Measurements from ENCODE around the gene EXOC3L1.

The EXOC3L1 gene

GRCh38 chr16:67213197-67214019, 23.5 kb upstream of the EXOC3L1 start:
- DNase-seq: no peak

DNA sequence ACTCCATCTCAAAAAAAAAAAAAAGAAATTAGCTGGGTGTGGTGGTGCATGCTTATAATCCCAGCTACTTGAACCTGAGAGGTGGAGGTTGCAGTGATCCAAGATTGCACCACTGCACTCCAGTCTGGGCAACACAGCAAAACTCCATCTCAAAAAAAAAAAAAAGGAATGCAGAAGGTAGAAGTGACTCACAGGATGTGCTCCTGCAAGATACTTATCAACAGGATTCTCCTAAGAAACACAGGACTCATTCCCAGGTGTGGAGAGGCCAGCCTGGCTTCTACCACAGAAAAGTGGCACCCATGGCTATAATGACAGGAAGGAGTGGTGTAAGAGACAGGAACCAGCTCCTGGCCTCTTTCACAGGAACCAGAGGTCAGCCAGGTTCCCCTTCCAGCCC, 22.8 kb upstream of the EXOC3L1 start:
- no peak for DNase-seq

- no peak for DNase-seq
Observed at GRCh38 chr16:67211674-67212073, 21.7 kb upstream of the EXOC3L1 start.

- no peak for DNase-seq
Observed at GRCh38 chr16:67210069-67210937, 20.4 kb upstream of the EXOC3L1 start.

DNA sequence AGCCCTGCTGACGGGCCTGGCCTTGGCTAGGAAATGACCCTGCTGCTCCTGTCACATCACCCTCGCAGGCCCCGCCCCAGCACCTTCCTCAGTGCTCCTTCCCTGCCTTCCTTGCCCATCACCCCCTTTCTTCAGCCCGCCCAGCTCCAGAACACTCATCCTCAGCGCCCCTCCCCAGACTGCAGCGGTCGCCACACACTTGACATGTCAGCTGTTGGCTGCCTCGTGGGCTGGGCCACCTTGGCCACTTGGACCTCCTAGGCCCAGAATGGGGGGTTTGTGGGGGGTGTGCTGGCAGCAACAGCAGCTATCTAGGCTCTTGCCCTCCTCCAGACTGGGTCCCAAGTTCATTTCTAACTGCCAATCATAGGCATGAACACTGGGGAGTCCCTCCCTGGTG, 19.6 kb upstream of the EXOC3L1 start:
- no peak for DNase-seq

- DNase-seq: no peak
Observed at GRCh38 chr16:67208154-67208896, 18.4 kb upstream of the EXOC3L1 start.

- DNase-seq: no peak
Observed at GRCh38 chr16:67207249-67208091, 17.5 kb upstream of the EXOC3L1 start.

GRCh38 chr16:67206838-67207248, 16.9 kb upstream of the EXOC3L1 start:
- no peak for DNase-seq

- no peak for DNase-seq
Observed at GRCh38 chr16:67206129-67206837, 16.3 kb upstream of the EXOC3L1 start.

DNA sequence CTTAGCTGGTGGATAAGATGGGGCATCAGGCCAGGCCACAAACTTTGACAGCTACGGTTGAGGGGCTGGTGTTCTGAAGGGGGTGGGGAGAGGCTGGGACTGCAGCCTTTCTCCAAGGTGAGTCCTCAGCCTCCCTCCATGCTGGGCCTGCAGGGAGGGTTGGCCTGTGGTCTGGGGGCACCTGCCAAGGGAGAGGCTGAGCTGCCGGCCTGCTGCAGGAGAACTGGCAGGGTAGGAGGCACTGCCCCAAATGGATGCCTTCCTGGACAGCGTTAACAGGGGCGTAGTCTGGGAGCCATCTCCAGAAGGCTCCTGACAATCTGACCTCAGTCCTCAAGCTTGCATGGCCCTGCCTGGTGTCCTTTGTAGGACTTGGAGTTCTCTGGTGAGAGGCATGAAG, 14.1 kb upstream of the EXOC3L1 start:
- DNase-seq: no peak

DNA sequence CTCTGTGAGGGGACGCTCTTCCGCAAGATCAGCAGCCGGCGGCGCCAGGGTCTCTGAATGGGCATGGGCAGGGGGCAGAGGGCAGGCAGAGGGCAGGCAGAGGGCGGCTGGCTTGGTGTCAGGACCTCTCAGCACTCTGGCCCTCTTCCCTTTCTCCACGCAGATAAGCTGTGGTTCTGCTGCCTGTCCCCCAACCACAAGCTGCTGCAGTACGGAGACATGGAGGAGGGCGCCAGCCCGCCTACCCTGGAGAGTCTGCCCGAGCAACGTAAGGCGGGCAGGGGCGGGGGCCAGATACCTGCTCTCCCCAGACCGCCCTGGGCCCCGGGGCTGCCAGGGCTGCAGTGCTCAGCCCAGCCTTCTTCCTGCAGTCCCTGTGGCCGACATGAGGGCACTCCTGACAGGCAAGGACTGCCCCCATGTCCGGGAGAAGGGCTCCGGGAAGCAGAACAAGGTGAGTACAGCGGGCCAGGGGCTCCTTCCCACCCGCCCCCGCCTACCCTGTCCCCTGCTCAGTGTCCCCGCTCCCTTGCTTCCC, 13.1 kb upstream of the EXOC3L1 start:
- no peak for DNase-seq

GRCh38 chr16:67202426-67202825, 12.5 kb upstream of the EXOC3L1 start:
- DNase-seq: no peak

- no peak for DNase-seq
Observed at GRCh38 chr16:67201411-67202345, 11.7 kb upstream of the EXOC3L1 start.

DNA sequence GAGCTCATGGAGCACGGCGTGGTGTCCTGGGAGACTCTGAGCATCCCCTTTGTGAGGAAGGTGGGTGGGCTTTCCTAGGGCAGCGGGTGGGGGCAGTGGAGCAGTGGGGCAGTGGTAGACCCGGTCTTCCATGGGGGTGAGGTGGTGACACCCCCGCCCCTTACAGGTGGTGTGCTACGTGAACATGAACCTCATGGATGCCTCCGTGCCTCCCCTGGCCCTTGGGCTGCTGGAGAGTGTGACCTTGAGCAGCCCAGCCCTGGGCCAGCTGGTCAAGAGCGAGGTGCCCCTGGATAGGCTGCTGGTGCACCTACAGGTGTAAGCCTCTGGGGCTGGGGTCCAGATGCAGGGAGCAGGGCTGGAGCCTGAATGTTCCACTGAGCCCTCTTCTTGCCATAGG, 10.6 kb upstream of the EXOC3L1 start:
- DNase-seq: no peak

DNA sequence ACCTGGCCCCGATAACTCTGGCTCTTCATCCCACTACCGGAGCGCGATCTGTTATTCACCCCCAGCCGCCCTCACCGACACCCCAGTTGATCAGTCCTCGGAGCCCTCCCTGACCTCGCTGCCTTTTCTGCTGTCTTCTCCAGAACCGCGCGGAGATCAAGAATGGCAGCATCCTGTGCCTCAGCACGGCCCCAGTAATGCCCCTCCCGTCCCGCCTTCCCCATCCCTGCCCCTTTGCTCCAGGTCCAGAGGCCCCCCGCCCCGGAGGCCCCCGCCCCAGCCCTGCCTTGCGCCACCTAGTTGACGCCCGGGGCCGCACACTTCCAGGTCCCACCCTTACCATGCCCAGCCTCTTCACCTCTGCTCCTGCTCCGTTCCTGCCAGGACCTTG, 9.9 kb upstream of the EXOC3L1 start:
- DNase-seq: no peak

GRCh38 chr16:67199011-67199807, 9.3 kb upstream of the EXOC3L1 start, which contains the start of gene ELMO3:
ELMO3 (plus strand) TSS chr16:67199131; CDS start chr16:67199327, 196 bp downstream.
- no peak for DNase-seq

- no peak for DNase-seq
Observed at GRCh38 chr16:67198238-67198734, 8.3 kb upstream of the EXOC3L1 start.

GRCh38 chr16:67197704-67198103, 7.8 kb upstream of the EXOC3L1 start:
- no peak for DNase-seq

DNA sequence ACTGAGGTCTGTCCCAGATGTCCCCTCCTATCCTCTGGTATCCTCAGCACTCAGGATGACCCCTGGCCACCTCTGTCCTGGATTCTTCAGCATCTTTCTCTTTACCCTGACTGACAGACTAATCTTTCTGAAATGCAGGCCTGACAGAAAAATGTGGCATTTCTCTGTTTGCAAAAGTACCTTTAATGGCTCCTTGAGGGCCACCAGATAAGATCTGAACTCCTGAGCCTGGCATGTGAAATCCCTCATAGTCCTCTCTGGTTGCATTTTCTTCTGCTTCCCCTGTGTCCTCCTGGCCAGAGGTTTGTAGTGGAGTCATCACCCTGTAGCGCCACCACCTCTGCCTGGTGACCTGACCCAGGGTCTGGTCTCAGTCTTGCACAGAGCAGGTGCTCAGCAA, 6.9 kb upstream of the EXOC3L1 start:
- no peak for DNase-seq

Measured in activated CD4-positive, alpha-beta T cell treated with anti-CD3 and anti-CD28 coated beads, Interleukin-2, amount 50 U/mL, for 16 hours (primary cell).